HepG2 (cell line): ENCODE measurements around the gene STC2. TPM values are rescaled to one million over a fixed set of nuclear protein-coding genes. Genes with fewer than 3 reads are reported as not detected.
A peak's percentile ranks its signal among the peaks of the same experiment; 100 is the strongest.

Experiments used
- ATAC-seq: fragments of 200-7000 bp; cut with Tn5 transposase; 3 replicates; pipeline ENCODE4 v1.9.1; 2020; ENCODE audit warnings: mild to moderate bottlenecking, moderate library complexity
- BruUV-seq: library from RNA; stranded (reverse); fragments of 400-500 nt; replicated peaks from 2 replicates; lab custom pipeline; 2021; lab: Mats Ljungman, UMichigan
- CTCF ChIA-PET: fragments of 300-600 bp; formaldehyde crosslinking; extraction: SDS; loops from one replicate; lab custom pipeline; 2021; ENCODE audit warnings: low total read pairs, inconsistent platforms, low intra/inter-chr PET ratio; lab: Yijun Ruan, JAX
- POLR2A ChIA-PET: fragments of 350-600 bp; sonication (Branson Sonifier 250); formaldehyde crosslinking; loops from one replicate; lab custom pipeline; 2020; ENCODE audit warnings: antibody characterized with exemption, inconsistent platforms; lab: Yijun Ruan, JAX
- DNase-seq: peaks from one replicate; pipeline ENCODE4 v3.0.0-alpha.2; 2015; ENCODE audit warnings: low spot score
- FAIRE-seq: peaks from 3 replicates; lab custom pipeline; 2011; peaks lifted over from hg19 to GRCh38; lab: Jason Lieb, UNC
- H2AFZ ChIP-seq: one replicate; pipeline ENCODE4 v1.6.1; 2011; ENCODE audit warnings: low read length, inconsistent platforms
- H3K27ac ChIP-seq: fragments of 300-600 bp; 3 replicates; pipeline ENCODE4 v1.8.0; 2011; ENCODE audit warnings: mixed run types, mild to moderate bottlenecking, mixed read lengths, low read length, inconsistent platforms; ENCODE audit not compliant: insufficient read depth; ENCODE audit errors: extremely low read length
- H3K27me3 ChIP-seq, 2 experiments: fragments of 200-600 bp in 1 of 2; 2 replicates in 1 of 2; 3 replicates in 1 of 2; pipeline versions ENCODE4 v1.6.0 to v1.8.0; 2011; ENCODE audit warnings: low read length in 2 of 2, mild to moderate bottlenecking in 2 of 2, moderate library complexity in 2 of 2, inconsistent platforms in 1 of 2; ENCODE audit not compliant: insufficient read depth in 2 of 2, control insufficient read depth in 1 of 2
- H3K36me3 ChIP-seq, 2 experiments: fragments of 200-600 bp in 1 of 2; replicated peaks in 1 of 2; 2 replicates in 1 of 2; 3 replicates in 1 of 2; pipeline versions ENCODE4 v1.5.1 to v1.8.0; 2011; ENCODE audit warnings: low read length in 2 of 2, inconsistent platforms in 1 of 2; ENCODE audit not compliant: insufficient read depth in 2 of 2, control insufficient read depth in 1 of 2
- H3K4me1 ChIP-seq: 2 replicates; pipeline ENCODE4 v1.5.1; 2012; ENCODE audit warnings: low read length, inconsistent platforms; ENCODE audit not compliant: insufficient read depth
- H3K4me2 ChIP-seq: 2 replicates; pipeline ENCODE4 v1.6.0; 2011; ENCODE audit warnings: low read depth, low read length, inconsistent platforms
- H3K4me3 ChIP-seq, 3 experiments: fragments of 200-600 bp in 1 of 3; sonication (generic), shearing (Covaris generic) in 1 of 3; replicated peaks in 1 of 3; 2 replicates each; pipeline ENCODE4 v1.5.1; 2011 to 2016; ENCODE audit warnings: low read length in 3 of 3, inconsistent platforms in 2 of 3, low read depth in 2 of 3, mild to moderate bottlenecking in 2 of 3, control low read depth in 1 of 3, mixed read lengths in 1 of 3; ENCODE audit not compliant: insufficient read depth in 1 of 3
- H3K79me2 ChIP-seq: one replicate; pipeline ENCODE4 v1.6.1; 2011; ENCODE audit warnings: low read length, inconsistent platforms; ENCODE audit not compliant: insufficient read depth
- H3K9ac ChIP-seq: 2 replicates; pipeline ENCODE4 v1.6.0; 2011; ENCODE audit warnings: mild to moderate bottlenecking, low read depth, low read length, inconsistent platforms; ENCODE audit not compliant: insufficient read depth
- H3K9me3 ChIP-seq: 2 replicates; pipeline ENCODE4 v1.5.1; 2012; ENCODE audit warnings: mild to moderate bottlenecking, low read length
- H4K20me1 ChIP-seq: 2 replicates; pipeline ENCODE4 v1.6.0; 2011; ENCODE audit warnings: inconsistent platforms, mild to moderate bottlenecking, low read length, moderate library complexity; ENCODE audit not compliant: insufficient read depth
- CREB1 ChIP-seq, 2 experiments: fragments of 450-650 bp in 1 of 2; IDR thresholded peaks; 2 replicates each; pipeline ENCODE4 v1.6.1; 2016 to 2017; ENCODE audit warnings: control low read depth in 1 of 2, mild to moderate bottlenecking in 1 of 2, missing compliant biosample characterization in 1 of 2, missing genetic modification characterization in 1 of 2
- SETDB1 ChIP-seq: sonication (generic); formaldehyde crosslinking; IDR thresholded peaks from 2 replicates; pipeline ENCODE4 v1.5.1; 2020; ENCODE audit warnings: missing genetic modification reagents, mild to moderate bottlenecking, borderline replicate concordance
- TCF7 ChIP-seq: sonication (generic); IDR thresholded peaks from 2 replicates; pipeline ENCODE4 v1.6.1; 2016; ENCODE audit warnings: antibody characterized with exemption, low read depth
- ZNF7 ChIP-seq: IDR thresholded peaks from 2 replicates; pipeline ENCODE4 v1.6.1; 2016; ENCODE audit warnings: missing biosample characterization, missing genetic modification reagents
- WGBS: methylation state at CpG from one replicate; pipeline ENCODE4 v1.1.6; 2017; ENCODE audit warnings: low lambda C conversion rate; 5-methylcytosine and 5-hydroxymethylcytosine counted together
- in situ Hi-C: cut with HindIII; loops from 2 replicates; pipeline ENCODE4 v1.10.0; 2017; ENCODE audit warnings: low pct_unique_long_range_greater_than_20kb; ENCODE audit not compliant: extremely low pct_ligation_motif_present
- intact Hi-C: fragments of 100-400 bp; cut with micrococcal nuclease; formaldehyde crosslinking; loops from one replicate; pipeline ENCODE4 v1.10.0; 2022; ENCODE audit not compliant: unreplicated experiment
- polyA plus RNA-seq, 8 experiments: library from polyadenylated mRNA; depleted of rRNA in 3 of 8; stranded (reverse) in 7 of 8; unstranded in 1 of 8; fragments of >200 nt; fragmentation: Illumina TruSeq in 4 of 8; extraction: Trizol in 4 of 8; gene quantifications; 2 replicates each; pipeline versions ENCODE4 v1.2.1 to v1.2.3, GENCODE V29; 2011 to 2016; ENCODE audit warnings: low read depth in 4 of 8, missing spikeins in 1 of 8, mixed read lengths in 1 of 8; ENCODE audit not compliant: insufficient read depth in 1 of 8
- total RNA-seq, 5 experiments: library from RNA; depleted of rRNA; stranded (reverse); fragments of >200 nt; fragmentation: Illumina TruSeq; extraction: Trizol; gene quantifications; 2 replicates each; pipeline ENCODE4 v1.2.3, GENCODE V29; 2016; ENCODE audit warnings: low read depth in 1 of 5
- TF ChIP-seq, protein P1 (sequence below): sonication (generic); formaldehyde crosslinking; IDR thresholded peaks from 2 replicates; pipeline ENCODE4 v1.5.1; 2020; ENCODE audit warnings: missing genetic modification reagents, mild to moderate bottlenecking, borderline replicate concordance
- TF ChIP-seq, protein P2 (sequence below): sonication (generic); formaldehyde crosslinking; IDR thresholded peaks from 2 replicates; pipeline ENCODE4 v1.4.0; 2020; ENCODE audit warnings: mild to moderate bottlenecking, missing genetic modification reagents
- TF ChIP-seq, protein P3 (sequence below): sonication (generic); formaldehyde crosslinking; IDR thresholded peaks from 2 replicates; pipeline ENCODE4 v1.4.0; 2020; ENCODE audit warnings: mild to moderate bottlenecking, missing genetic modification reagents
- TF ChIP-seq, protein P4 (sequence below): sonication (generic); IDR thresholded peaks from 2 replicates; pipeline ENCODE4 v1.6.1; 2016; ENCODE audit warnings: low read depth, borderline replicate concordance
- TF ChIP-seq, protein P5 (sequence below): fragments of 450-650 bp; IDR thresholded peaks from 2 replicates; pipeline ENCODE4 v1.6.1; 2016

STC2 gene
- total and polyA plus RNA-seq, 2 of the 13 experiments (the other 11 are each of a cell fraction or from before 2014, with no cell fraction given): 27.1 to 69.2 TPM

DNA sequence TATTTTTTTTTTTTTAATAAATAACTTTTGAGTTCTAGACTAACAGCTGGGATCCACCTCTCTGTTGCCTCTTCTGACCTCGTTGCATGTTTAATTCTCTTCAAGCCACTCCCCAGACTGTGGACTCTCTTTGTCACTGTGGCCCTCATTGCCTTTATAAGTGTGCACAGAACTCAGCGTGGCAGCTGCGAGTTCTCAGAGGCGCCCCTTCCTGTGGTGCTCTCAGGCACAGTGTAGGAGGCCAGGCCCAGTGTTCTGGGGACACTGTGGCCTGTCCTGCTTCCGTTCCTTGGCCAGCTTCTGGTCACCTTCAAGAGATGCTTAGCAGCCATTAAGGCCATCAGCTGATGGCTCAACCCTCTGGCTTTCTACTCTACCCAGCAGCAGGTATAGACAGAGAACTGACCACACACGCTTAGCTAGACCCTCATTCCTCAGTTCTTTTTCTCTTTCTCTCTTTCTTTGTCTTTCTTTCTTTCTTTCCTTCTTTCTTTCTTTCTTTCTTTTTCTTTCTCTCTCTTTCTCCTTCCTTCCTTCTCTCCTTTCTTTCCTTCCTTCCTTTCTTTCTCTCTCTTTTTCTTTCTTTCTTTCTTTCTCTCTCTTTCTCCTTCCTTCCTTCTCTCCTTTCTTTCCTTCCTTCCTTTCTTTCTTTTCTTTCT lies 27.7 kb downstream of the STC2 start:
- no TSS peak for BruUV-seq
- Histone ChIP-seq H4K20me1 (no peaks in the 10 kb centered on the region), H3K27me3 (no peaks in the 10 kb centered on the region), H3K9me3 (no peaks in the 10 kb centered on the region), H3K9ac (no peak overlapping the region), H3K4me2 (peak overlapping the region; percentile 81), H3K4me3 (peak overlapping the region in 2 of 3 experiments; percentile 11 to 52; a peak in 3 of 6 replicates), H3K79me2 (no peaks in the 10 kb centered on the region), H2AFZ (no peak overlapping the region), H3K36me3 (no peaks in the 10 kb centered on the region), H3K4me1 (peaks cover 98% of the 10 kb centered on the region), H3K27ac (peak overlapping the region; percentile 54)
- FAIRE-seq (no peak), ATAC-seq (no peak), DNase-seq (no peak)
- intact Hi-C loops: no loop called here
- in situ Hi-C loops: no loop called here
- CTCF ChIA-PET: no interaction called here
- peak; percentile 61 for TF ChIP-seq ZNF7 (CRISPR knock-in tag)
- TF ChIP-seq, protein P1, sequence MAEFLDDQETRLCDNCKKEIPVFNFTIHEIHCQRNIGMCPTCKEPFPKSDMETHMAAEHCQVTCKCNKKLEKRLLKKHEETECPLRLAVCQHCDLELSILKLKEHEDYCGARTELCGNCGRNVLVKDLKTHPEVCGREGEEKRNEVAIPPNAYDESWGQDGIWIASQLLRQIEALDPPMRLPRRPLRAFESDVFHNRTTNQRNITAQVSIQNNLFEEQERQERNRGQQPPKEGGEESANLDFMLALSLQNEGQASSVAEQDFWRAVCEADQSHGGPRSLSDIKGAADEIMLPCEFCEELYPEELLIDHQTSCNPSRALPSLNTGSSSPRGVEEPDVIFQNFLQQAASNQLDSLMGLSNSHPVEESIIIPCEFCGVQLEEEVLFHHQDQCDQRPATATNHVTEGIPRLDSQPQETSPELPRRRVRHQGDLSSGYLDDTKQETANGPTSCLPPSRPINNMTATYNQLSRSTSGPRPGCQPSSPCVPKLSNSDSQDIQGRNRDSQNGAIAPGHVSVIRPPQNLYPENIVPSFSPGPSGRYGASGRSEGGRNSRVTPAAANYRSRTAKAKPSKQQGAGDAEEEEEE: no peak
- no peak for TF ChIP-seq SETDB1 (CRISPR knock-in tag)
- TF ChIP-seq, protein P2, sequence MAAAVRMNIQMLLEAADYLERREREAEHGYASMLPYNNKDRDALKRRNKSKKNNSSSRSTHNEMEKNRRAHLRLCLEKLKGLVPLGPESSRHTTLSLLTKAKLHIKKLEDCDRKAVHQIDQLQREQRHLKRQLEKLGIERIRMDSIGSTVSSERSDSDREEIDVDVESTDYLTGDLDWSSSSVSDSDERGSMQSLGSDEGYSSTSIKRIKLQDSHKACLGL: no peak
- TF ChIP-seq, protein P3, sequence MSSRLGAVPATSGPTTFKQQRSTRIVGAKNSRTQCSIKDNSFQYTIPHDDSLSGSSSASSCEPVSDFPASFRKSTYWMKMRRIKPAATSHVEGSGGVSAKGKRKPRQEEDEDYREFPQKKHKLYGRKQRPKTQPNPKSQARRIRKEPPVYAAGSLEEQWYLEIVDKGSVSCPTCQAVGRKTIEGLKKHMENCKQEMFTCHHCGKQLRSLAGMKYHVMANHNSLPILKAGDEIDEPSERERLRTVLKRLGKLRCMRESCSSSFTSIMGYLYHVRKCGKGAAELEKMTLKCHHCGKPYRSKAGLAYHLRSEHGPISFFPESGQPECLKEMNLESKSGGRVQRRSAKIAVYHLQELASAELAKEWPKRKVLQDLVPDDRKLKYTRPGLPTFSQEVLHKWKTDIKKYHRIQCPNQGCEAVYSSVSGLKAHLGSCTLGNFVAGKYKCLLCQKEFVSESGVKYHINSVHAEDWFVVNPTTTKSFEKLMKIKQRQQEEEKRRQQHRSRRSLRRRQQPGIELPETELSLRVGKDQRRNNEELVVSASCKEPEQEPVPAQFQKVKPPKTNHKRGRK (CRISPR knock-in tag): peak; percentile 97
- TF ChIP-seq TCF7: no peak
- TF ChIP-seq, protein P4, sequence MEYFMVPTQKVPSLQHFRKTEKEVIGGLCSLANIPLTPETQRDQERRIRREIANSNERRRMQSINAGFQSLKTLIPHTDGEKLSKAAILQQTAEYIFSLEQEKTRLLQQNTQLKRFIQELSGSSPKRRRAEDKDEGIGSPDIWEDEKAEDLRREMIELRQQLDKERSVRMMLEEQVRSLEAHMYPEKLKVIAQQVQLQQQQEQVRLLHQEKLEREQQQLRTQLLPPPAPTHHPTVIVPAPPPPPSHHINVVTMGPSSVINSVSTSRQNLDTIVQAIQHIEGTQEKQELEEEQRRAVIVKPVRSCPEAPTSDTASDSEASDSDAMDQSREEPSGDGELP: peak; percentile 17; the same call in 1 of the 2 replicates
- TF ChIP-seq, protein P5, sequence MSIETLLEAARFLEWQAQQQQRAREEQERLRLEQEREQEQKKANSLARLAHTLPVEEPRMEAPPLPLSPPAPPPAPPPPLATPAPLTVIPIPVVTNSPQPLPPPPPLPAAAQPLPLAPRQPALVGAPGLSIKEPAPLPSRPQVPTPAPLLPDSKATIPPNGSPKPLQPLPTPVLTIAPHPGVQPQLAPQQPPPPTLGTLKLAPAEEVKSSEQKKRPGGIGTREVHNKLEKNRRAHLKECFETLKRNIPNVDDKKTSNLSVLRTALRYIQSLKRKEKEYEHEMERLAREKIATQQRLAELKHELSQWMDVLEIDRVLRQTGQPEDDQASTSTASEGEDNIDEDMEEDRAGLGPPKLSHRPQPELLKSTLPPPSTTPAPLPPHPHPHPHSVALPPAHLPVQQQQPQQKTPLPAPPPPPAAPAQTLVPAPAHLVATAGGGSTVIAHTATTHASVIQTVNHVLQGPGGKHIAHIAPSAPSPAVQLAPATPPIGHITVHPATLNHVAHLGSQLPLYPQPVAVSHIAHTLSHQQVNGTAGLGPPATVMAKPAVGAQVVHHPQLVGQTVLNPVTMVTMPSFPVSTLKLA: no peak
- no peak for TF ChIP-seq CREB1 (IDR thresholded peaks at IDR 0.05)
- TF ChIP-seq CREB1 (CRISPR knock-in tag; IDR thresholded peaks at IDR 0.05): no peak
- POLR2A ChIA-PET: interaction anchor here (0.8 to 11.1 kb wide), 4 partner anchors 11 to 37 kb away, joined by 3 to 513 read pairs (median 4); partner anchors contain the start of gene STC2
- 26% methylated on average over 6 of the region's 6 CpGs for WGBS
